ENCODE results near the gene PREX1.

Gene PREX1

GRCh38 chr20:48706116-48706656 lies 121.6 kb downstream of the PREX1 start:
- peak; percentile 72 for DNase-seq (ENCODE audit: low read depth)
- H3K4me3 ChIP-seq (ENCODE audit: low read length): no peak overlapping the region
- no peak for TF ChIP-seq CTCF (conservative IDR thresholded peaks at IDR 0.05; ENCODE audit: low read length)

GRCh38 chr20:48705240-48706115 lies 122.3 kb downstream of the PREX1 start:
- TF ChIP-seq CTCF (conservative IDR thresholded peaks at IDR 0.05; ENCODE audit: low read length): no peak
- H3K4me3 ChIP-seq (ENCODE audit: low read length): no peak overlapping the region
- DNase-seq (ENCODE audit: low read depth): peak; percentile 57

GRCh38 chr20:48704761-48705160 lies 123.0 kb downstream of the PREX1 start:
- no peak for DNase-seq (ENCODE audit: low read depth)
- H3K4me3 ChIP-seq (ENCODE audit: low read length): no peak overlapping the region
- no peak for TF ChIP-seq CTCF (conservative IDR thresholded peaks at IDR 0.05; ENCODE audit: low read length)

GRCh38 chr20:48703511-48704219 lies 124.1 kb downstream of the PREX1 start:
- TF ChIP-seq CTCF (conservative IDR thresholded peaks at IDR 0.05; ENCODE audit: low read length): no peak
- no peak for DNase-seq (ENCODE audit: low read depth)
- no peak overlapping the region for H3K4me3 ChIP-seq (ENCODE audit: low read length)

- no peak for TF ChIP-seq CTCF (conservative IDR thresholded peaks at IDR 0.05; ENCODE audit: low read length)
- DNase-seq (ENCODE audit: low read depth): no peak
- no peak overlapping the region for H3K4me3 ChIP-seq (ENCODE audit: low read length)
These were observed 124.7 kb downstream of the PREX1 start for GRCh38 chr20:48703107-48703506.

- no peak for TF ChIP-seq CTCF (conservative IDR thresholded peaks at IDR 0.05; ENCODE audit: low read length)
- DNase-seq (ENCODE audit: low read depth): peak; percentile 54
- H3K4me3 ChIP-seq (ENCODE audit: low read length): no peak overlapping the region
These were observed 125.3 kb downstream of the PREX1 start for GRCh38 chr20:48702455-48702913.

Data from AG10803 (cell line).